VCaP (cell line): ENCODE data around the gene AVL9.
A peak's percentile ranks its signal among the peaks of the same experiment; 100 is the strongest.
"Not testable (repeated sequence)": the region's sequence is repeated elsewhere in the genome, so short reads cannot be mapped to it uniquely, and the experiment has no call there.

Experiments
- H3K27ac ChIP-seq: fragments of 450-650 bp; 2 replicates; pipeline ENCODE4 v1.5.1; 2017
- CTCF ChIP-seq: fragments of 450-650 bp; conservative IDR thresholded peaks from 2 replicates; pipeline ENCODE4 v1.5.1; 2017; ENCODE audit warnings: mild to moderate bottlenecking, moderate library complexity

The AVL9 gene

GRCh38 chr7:32479574-32480200 is 15.6 kb upstream of the AVL9 start:
- TF ChIP-seq CTCF = peak; percentile 96
- no peak overlapping the region for H3K27ac ChIP-seq

- no peak for TF ChIP-seq CTCF
Observed at GRCh38 chr7:32481176-32481575, 14.1 kb upstream of the AVL9 start.

GRCh38 chr7:32481921-32482320 is 13.4 kb upstream of the AVL9 start:
- TF ChIP-seq CTCF = no peak
- peak overlapping the region; percentile 71 for H3K27ac ChIP-seq

More at GRCh38 chr7:32481176-32481575, 14.1 kb upstream of the AVL9 start:
- H3K27ac ChIP-seq = peak overlapping the region; percentile 71

- H3K27ac ChIP-seq = peak overlapping the region; percentile 81
- TF ChIP-seq CTCF = no peak
Observed at GRCh38 chr7:32489788-32490126, 5.5 kb upstream of the AVL9 start.

- H3K27ac ChIP-seq = peak within 1 kb of the TSS; percentile 81
Observed at GRCh38 chr7:32490127-32490796, 5.0 kb upstream of the AVL9 start, which contains the start of gene LSM5. LSM5 (minus strand) TSS chr7:32490380; CDS start chr7:32490365, 15 bp downstream.

GRCh38 chr7:32494946-32495297 is 367 bp upstream of the AVL9 start:
- TF ChIP-seq CTCF = no peak
- H3K27ac ChIP-seq = peak overlapping the region; percentile 90

More at GRCh38 chr7:32490127-32490796, 5.0 kb upstream of the AVL9 start, which contains the start of gene LSM5:
- TF ChIP-seq CTCF = no peak

GRCh38 chr7:32496052-32496813 is 944 bp downstream of the AVL9 start:
- no peak for TF ChIP-seq CTCF

GRCh38 chr7:32499755-32500154 is 4.5 kb downstream of the AVL9 start:
- not testable (repeated sequence) for H3K27ac ChIP-seq

More at GRCh38 chr7:32496052-32496813, 944 bp downstream of the AVL9 start:
- H3K27ac ChIP-seq = peak overlapping the region; percentile 90

- not testable (repeated sequence) for H3K27ac ChIP-seq
Observed at GRCh38 chr7:32500216-32500615, 4.9 kb downstream of the AVL9 start.
